ENCODE data around the gene PKMYT1.

PKMYT1 gene

DNA sequence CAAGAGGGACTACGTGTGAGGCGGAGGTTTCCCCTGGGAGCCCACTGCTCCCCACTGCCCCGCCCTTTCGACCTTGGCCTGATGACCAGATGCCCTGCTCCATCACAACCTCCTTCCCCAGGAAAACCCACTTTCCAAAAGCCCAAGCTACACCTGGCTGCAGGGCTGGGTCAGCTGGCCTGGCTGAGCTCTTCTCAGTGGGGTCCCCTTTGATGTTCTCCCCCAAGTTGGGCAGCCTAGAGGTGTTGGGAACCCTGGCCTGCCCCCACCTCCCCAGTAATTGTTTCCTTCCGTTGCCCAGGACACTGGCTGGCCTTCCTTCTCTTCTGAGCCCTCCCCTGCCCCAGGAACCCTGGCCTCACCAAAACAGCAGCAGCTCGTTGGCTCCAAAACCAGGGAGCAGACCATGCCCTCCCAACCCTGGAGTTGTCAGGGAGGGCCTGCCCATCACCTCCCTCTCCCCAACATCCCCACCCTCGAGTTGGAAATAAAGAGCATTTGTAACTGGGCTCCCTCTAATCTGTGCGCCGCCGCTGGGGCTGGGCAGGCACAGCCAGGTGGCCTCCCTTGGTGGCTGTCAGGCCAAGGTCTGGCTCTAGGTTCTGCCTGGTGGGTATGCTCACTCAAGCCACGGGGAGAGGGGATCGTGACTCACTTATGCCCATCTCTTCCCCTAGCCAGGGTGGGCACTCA lies 33.9 kb upstream of the PKMYT1 start:
- TF ChIP-seq, protein P1, sequence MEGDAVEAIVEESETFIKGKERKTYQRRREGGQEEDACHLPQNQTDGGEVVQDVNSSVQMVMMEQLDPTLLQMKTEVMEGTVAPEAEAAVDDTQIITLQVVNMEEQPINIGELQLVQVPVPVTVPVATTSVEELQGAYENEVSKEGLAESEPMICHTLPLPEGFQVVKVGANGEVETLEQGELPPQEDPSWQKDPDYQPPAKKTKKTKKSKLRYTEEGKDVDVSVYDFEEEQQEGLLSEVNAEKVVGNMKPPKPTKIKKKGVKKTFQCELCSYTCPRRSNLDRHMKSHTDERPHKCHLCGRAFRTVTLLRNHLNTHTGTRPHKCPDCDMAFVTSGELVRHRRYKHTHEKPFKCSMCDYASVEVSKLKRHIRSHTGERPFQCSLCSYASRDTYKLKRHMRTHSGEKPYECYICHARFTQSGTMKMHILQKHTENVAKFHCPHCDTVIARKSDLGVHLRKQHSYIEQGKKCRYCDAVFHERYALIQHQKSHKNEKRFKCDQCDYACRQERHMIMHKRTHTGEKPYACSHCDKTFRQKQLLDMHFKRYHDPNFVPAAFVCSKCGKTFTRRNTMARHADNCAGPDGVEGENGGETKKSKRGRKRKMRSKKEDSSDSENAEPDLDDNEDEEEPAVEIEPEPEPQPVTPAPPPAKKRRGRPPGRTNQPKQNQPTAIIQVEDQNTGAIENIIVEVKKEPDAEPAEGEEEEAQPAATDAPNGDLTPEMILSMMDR (IDR thresholded peaks at IDR 0.05; ENCODE audit: insufficient read depth, low read length, missing control alignments) = no peak
- DNase-seq (ENCODE audit: low read depth, low spot score) = no peak
- ChIA-PET POLR2A (no interaction called here), CTCF (interaction anchor here (1.3 kb wide), 1 partner anchor 31 kb away, joined by 5 read pairs; no protein-coding TSS in a partner anchor)
- no peak overlapping the region for H3K4me3 ChIP-seq (ENCODE audit: low read depth, low read length)

DNA sequence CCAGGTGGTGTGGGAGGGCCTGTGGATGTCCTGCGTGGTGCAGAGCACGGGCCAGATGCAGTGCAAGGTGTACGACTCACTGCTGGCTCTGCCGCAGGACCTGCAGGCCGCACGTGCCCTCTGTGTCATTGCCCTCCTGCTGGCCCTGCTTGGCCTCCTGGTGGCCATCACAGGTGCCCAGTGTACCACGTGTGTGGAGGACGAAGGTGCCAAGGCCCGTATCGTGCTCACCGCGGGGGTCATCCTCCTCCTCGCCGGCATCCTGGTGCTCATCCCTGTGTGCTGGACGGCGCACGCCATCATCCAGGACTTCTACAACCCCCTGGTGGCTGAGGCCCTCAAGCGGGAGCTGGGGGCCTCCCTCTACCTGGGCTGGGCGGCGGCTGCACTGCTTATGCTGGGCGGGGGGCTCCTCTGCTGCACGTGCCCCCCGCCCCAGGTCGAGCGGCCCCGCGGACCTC lies 33.3 kb upstream of the PKMYT1 start:
- TF ChIP-seq, protein P1 (IDR thresholded peaks at IDR 0.05; ENCODE audit: insufficient read depth, low read length, missing control alignments) = no peak
- CTCF ChIA-PET = no interaction called here
- DNase-seq (ENCODE audit: low read depth, low spot score) = no peak
- POLR2A ChIA-PET = no interaction called here
- no peak overlapping the region for H3K4me3 ChIP-seq (ENCODE audit: low read depth, low read length)

DNA sequence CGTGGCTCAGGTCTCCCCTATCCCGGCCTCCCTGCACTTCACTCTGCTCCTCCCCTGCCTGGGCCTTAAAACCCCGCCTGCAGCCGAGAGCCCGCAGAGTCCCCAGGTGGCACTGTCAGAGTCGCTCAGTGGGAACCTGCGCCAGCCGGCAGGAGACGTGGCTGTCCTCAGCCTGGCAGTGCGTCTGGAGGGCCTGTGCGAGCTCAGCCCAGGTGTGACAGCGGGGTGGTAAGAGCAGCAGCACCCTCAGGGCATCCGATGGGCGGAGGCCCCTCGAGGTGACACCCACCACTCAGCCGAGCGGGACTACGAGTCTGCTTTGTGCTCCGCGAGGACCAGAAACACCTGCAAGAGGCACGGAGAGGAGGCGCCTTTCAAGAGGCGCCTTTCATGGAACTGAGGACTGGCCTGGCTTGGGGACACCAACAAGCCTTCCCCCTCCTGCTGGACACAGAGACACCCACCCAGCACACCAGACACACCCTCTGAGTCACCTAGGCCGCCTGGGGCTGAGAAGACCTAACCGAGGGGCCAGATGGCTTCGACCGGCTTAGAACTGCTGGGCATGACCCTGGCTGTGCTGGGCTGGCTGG lies 32.7 kb upstream of the PKMYT1 start, which contains the start of gene CLDN9:
TSS of gene CLDN9 (plus strand) at position 96 of the 593 bp plus-strand sequence. CDS start at position 536, 440 bp downstream.
- CTCF ChIA-PET = interaction anchor here (1.1 to 1.4 kb wide), 2 partner anchors 8 to 15 kb away, joined by 5 to 6 read pairs; partner anchors contain the start of gene TNFRSF12A

DNA sequence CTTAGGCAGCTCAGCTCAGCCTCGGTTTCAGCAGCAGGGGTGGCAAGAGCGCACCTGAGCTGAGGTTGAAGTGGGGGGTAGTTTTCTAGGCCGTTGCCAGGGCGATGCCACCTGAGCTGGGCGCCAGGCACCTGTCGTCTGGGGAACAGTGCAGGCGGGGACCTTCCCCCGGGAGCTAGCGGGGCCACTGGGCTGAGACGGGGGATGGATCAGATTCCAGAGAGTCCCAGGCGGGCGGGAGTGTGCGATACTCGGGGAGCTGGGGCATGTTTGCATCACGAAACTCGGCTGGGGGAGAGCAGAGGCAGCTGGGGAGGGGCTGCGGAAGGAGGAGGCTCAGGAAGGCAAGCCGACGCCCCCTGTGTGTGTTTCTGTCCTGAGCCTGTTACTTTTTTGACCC lies 32.0 kb upstream of the PKMYT1 start:
- CTCF ChIA-PET = interaction anchor here (1.0 to 1.4 kb wide), 3 partner anchors 8 to 117 kb away, joined by 3 to 6 read pairs (median 5); partner anchors contain the start of gene TNFRSF12A
- POLR2A ChIA-PET = interaction anchor here (0.8 to 1.5 kb wide), 2 partner anchors 8 to 18 kb away, joined by 3 to 10 read pairs; partner anchors contain the start of gene TNFRSF12A
- H3K4me3 ChIP-seq (ENCODE audit: low read depth, low read length) = no peak overlapping the region
- TF ChIP-seq, protein P1 (IDR thresholded peaks at IDR 0.05; ENCODE audit: insufficient read depth, low read length, missing control alignments) = no peak
- DNase-seq (ENCODE audit: low read depth, low spot score) = no peak

More for the DNA sequence above, 32.7 kb upstream of the PKMYT1 start, which contains the start of gene CLDN9:
- POLR2A ChIA-PET = interaction anchor here (0.8 to 1.5 kb wide), 2 partner anchors 8 to 17 kb away, joined by 3 to 10 read pairs; partner anchors contain the start of gene TNFRSF12A
- TF ChIP-seq, protein P1 (IDR thresholded peaks at IDR 0.05; ENCODE audit: insufficient read depth, low read length, missing control alignments) = no peak
- no peak for DNase-seq (ENCODE audit: low read depth, low spot score)
- no peak within 1 kb of the TSS for H3K4me3 ChIP-seq (ENCODE audit: low read depth, low read length)

DNA sequence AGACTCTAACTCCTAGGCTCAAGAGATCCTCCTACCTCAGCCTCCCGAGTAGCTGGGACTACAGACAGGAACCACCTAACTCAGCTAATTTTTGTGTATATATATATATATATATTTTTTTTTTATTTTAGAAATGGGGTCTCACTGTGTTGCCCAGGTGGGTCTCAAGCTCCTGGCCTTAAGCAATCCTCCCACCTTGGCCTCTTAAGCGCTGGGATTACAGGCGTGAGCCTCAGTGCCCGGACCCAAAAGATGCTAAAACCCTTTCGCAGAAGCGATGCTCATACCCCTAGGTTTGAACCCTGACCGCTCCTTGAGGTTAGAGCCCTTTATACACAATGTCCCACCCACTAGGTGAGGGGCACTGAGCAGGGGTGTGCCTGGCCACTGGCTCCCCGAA lies 30.3 kb upstream of the PKMYT1 start:
- no peak for DNase-seq (ENCODE audit: low read depth, low spot score)
- no peak overlapping the region for H3K4me3 ChIP-seq (ENCODE audit: low read depth, low read length)
- ChIA-PET POLR2A (interaction anchor here (1.4 to 1.6 kb wide), 2 partner anchors 9 to 12 kb away, joined by 7 read pairs; partner anchors contain the start of genes HCFC1R1 and TNFRSF12A), CTCF (interaction anchor here (1.1 to 11.4 kb wide), 2 partner anchors 9 to 20 kb away, joined by 3 to 112 read pairs; no protein-coding TSS in a partner anchor)
- TF ChIP-seq, protein P1 (IDR thresholded peaks at IDR 0.05; ENCODE audit: insufficient read depth, low read length, missing control alignments) = no peak
